H9 (cell line): ENCODE measurements around the gene ENTPD6. TPM values are rescaled to one million over a fixed set of nuclear protein-coding genes. Genes with fewer than 3 reads are reported as not detected.
"Not testable (repeated sequence)": the region's sequence is repeated elsewhere in the genome, so short reads cannot be mapped to it uniquely, and the experiment has no call there.

Source experiments
- DNase-seq: peaks from one replicate; pipeline ENCODE4 v3.0.0-alpha.2; 2017
- H2AFZ ChIP-seq: one replicate; pipeline ENCODE4 v1.6.1; 2013; ENCODE audit warnings: mild to moderate bottlenecking, low read length, control low read depth, moderate library complexity
- H2AK5ac ChIP-seq: 2 replicates; pipeline ENCODE4 v1.6.1; 2013; ENCODE audit warnings: low read length, control low read depth, mixed read lengths; ENCODE audit not compliant: insufficient read length
- H2BK120ac ChIP-seq: one replicate; pipeline ENCODE4 v1.6.1; 2013; ENCODE audit warnings: low read depth, mild to moderate bottlenecking, low read length, control low read depth, inconsistent platforms; ENCODE audit not compliant: poor library complexity, severe bottlenecking
- H2BK12ac ChIP-seq: 2 replicates; pipeline ENCODE4 v1.6.1; 2013; ENCODE audit warnings: low read length, control low read depth, mixed read lengths, low read depth; ENCODE audit not compliant: insufficient read length
- H2BK15ac ChIP-seq: 2 replicates; pipeline ENCODE4 v1.6.1; 2013; ENCODE audit warnings: low read depth, low read length, control low read depth
- H2BK20ac ChIP-seq: one replicate; pipeline ENCODE4 v1.6.1; 2013; ENCODE audit warnings: low read depth, mild to moderate bottlenecking, low read length, control low read depth, inconsistent platforms; ENCODE audit not compliant: poor library complexity, severe bottlenecking
- H2BK5ac ChIP-seq: 2 replicates; pipeline ENCODE4 v1.6.1; 2013; ENCODE audit warnings: low read length, control low read depth, mixed read lengths; ENCODE audit not compliant: insufficient read length
- H3K14ac ChIP-seq: 2 replicates; pipeline ENCODE4 v1.6.1; 2013; ENCODE audit warnings: low read length, control low read depth; ENCODE audit not compliant: insufficient read depth
- H3K18ac ChIP-seq: 2 replicates; pipeline ENCODE4 v1.6.1; 2013; ENCODE audit warnings: low read depth, mild to moderate bottlenecking, mixed read lengths, low read length, control low read depth; ENCODE audit not compliant: insufficient read length
- H3K23ac ChIP-seq: 2 replicates; pipeline ENCODE4 v1.6.1; 2013; ENCODE audit warnings: low read length, control low read depth, mixed read lengths, low read depth; ENCODE audit not compliant: insufficient read length
- H3K23me2 ChIP-seq: 2 replicates; pipeline ENCODE4 v1.6.1; 2013; ENCODE audit warnings: low read depth, mild to moderate bottlenecking, mixed read lengths, low read length, control low read depth; ENCODE audit not compliant: insufficient read length, poor library complexity, severe bottlenecking
- H3K27ac ChIP-seq: 2 replicates; pipeline ENCODE4 v1.5.1; 2013; ENCODE audit warnings: low read length, control low read depth, mixed read lengths, low read depth; ENCODE audit not compliant: insufficient read length
- H3K27me3 ChIP-seq: 2 replicates; pipeline ENCODE4 v1.6.1; 2013; ENCODE audit warnings: low read length, control low read depth, inconsistent platforms; ENCODE audit not compliant: insufficient read depth
- H3K4ac ChIP-seq: 2 replicates; pipeline ENCODE4 v1.6.1; 2013; ENCODE audit warnings: low read depth, mild to moderate bottlenecking, control low read depth, inconsistent platforms, low read length, moderate library complexity
- H3K4me1 ChIP-seq: 2 replicates; pipeline ENCODE4 v1.6.1; 2013; ENCODE audit warnings: low read length, control low read depth, inconsistent platforms; ENCODE audit not compliant: insufficient read depth
- H3K4me2 ChIP-seq: 2 replicates; pipeline ENCODE4 v1.6.1; 2013; ENCODE audit warnings: low read length, control low read depth, mixed read lengths; ENCODE audit not compliant: insufficient read length, insufficient read depth
- H3K56ac ChIP-seq: 2 replicates; pipeline ENCODE4 v1.6.1; 2013; ENCODE audit warnings: low read depth, mild to moderate bottlenecking, mixed read lengths, low read length, control low read depth; ENCODE audit not compliant: insufficient read length
- H3K79me1 ChIP-seq: 2 replicates; pipeline ENCODE4 v1.6.1; 2013; ENCODE audit warnings: low read depth, mild to moderate bottlenecking, moderate library complexity, low read length, control low read depth, inconsistent platforms; ENCODE audit not compliant: insufficient read depth, poor library complexity, severe bottlenecking
- H3K79me2 ChIP-seq: 2 replicates; pipeline ENCODE4 v1.6.1; 2013; ENCODE audit warnings: low read length, control low read depth, inconsistent platforms; ENCODE audit not compliant: insufficient read depth
- H3K9ac ChIP-seq: 2 replicates; pipeline ENCODE4 v1.6.1; 2013; ENCODE audit warnings: low read length, control low read depth, mixed read lengths; ENCODE audit not compliant: insufficient read length; ENCODE audit errors: extremely low read depth
- H3K9me3 ChIP-seq: one replicate; pipeline ENCODE4 v1.6.1; 2013; ENCODE audit warnings: low read depth, low read length, inconsistent platforms; ENCODE audit not compliant: control insufficient read depth
- H3T11ph ChIP-seq: one replicate; pipeline ENCODE4 v1.6.1; 2013; ENCODE audit warnings: mild to moderate bottlenecking, low read length, control low read depth, inconsistent platforms
- H4K20me1 ChIP-seq: one replicate; pipeline ENCODE4 v1.6.1; 2013; ENCODE audit not compliant: control insufficient read depth, insufficient read length, insufficient read depth
- H4K5ac ChIP-seq: 2 replicates; pipeline ENCODE4 v1.6.1; 2013; ENCODE audit warnings: low read depth, mild to moderate bottlenecking, mixed read lengths, low read length, control low read depth; ENCODE audit not compliant: insufficient read length
- H4K8ac ChIP-seq: replicated peaks from 2 replicates; pipeline ENCODE4 v1.6.1; 2013; ENCODE audit warnings: low read length, control low read depth, mixed read lengths, low read depth; ENCODE audit not compliant: insufficient read length
- H4K91ac ChIP-seq: 2 replicates; pipeline ENCODE4 v1.6.1; 2013; ENCODE audit warnings: low read depth, mild to moderate bottlenecking, moderate library complexity, mixed read lengths, low read length, control low read depth; ENCODE audit not compliant: insufficient read length
- H3K27ac Mint-ChIP-seq, 3 experiments: 2 replicates in 2 of 3; 3 replicates in 1 of 3; pipeline ENCODE4 v1.8.0; 2020 to 2021; ENCODE audit warnings: mixed read lengths in 3 of 3, mild to moderate bottlenecking in 1 of 3, moderate library complexity in 1 of 3
- H3K27me3 Mint-ChIP-seq: 2 replicates; pipeline ENCODE4 v1.8.0; 2021; ENCODE audit warnings: low read depth, mild to moderate bottlenecking, moderate library complexity, mixed read lengths
- H3K36me3 Mint-ChIP-seq, 3 experiments: 2 replicates in 2 of 3; 3 replicates in 1 of 3; pipeline ENCODE4 v1.8.0; 2020 to 2021; ENCODE audit warnings: low read depth in 3 of 3, mixed read lengths in 3 of 3; ENCODE audit not compliant: insufficient read depth in 1 of 3
- H3K4me1 Mint-ChIP-seq, 2 experiments: 2 replicates each; pipeline ENCODE4 v1.8.0; 2020; ENCODE audit warnings: mixed read lengths in 2 of 2
- H3K4me3 Mint-ChIP-seq, 2 experiments: 2 replicates in 1 of 2; 3 replicates in 1 of 2; pipeline ENCODE4 v1.8.0; 2020 to 2021; ENCODE audit warnings: mild to moderate bottlenecking in 2 of 2, mixed read lengths in 2 of 2, moderate library complexity in 1 of 2
- H3K9me3 Mint-ChIP-seq, 2 experiments: 2 replicates in 1 of 2; 3 replicates in 1 of 2; pipeline ENCODE4 v1.8.0; 2020; ENCODE audit warnings: mild to moderate bottlenecking in 2 of 2, mixed read lengths in 2 of 2, moderate library complexity in 1 of 2
- WGBS: extraction: QIAGEN DNeasy Blood & Tissue Kit; methylation state at CpG from one replicate; pipeline ENCODE4 v1.1.7; 2013; ENCODE audit warnings: missing lambda C conversion rate, low lambda C conversion rate, mixed read lengths; ENCODE audit not compliant: insufficient read length; ENCODE audit errors: extremely low coverage; 5-methylcytosine and 5-hydroxymethylcytosine counted together
- total RNA-seq: library from RNA; stranded (reverse); gene quantifications from 2 replicates; pipeline ENCODE4 v1.2.1, GENCODE V29; 2021
- TF ChIP-seq, protein P1 (sequence below): fragments of 200-600 bp; sonication (generic); conservative IDR thresholded peaks from 3 replicates; pipeline ENCODE4 v1.8.0; 2021; ENCODE audit warnings: antibody characterized with exemption, mild to moderate bottlenecking

Gene ENTPD6
- total RNA-seq, 1 experiment from 2014 or later: 57.4 TPM

DNA sequence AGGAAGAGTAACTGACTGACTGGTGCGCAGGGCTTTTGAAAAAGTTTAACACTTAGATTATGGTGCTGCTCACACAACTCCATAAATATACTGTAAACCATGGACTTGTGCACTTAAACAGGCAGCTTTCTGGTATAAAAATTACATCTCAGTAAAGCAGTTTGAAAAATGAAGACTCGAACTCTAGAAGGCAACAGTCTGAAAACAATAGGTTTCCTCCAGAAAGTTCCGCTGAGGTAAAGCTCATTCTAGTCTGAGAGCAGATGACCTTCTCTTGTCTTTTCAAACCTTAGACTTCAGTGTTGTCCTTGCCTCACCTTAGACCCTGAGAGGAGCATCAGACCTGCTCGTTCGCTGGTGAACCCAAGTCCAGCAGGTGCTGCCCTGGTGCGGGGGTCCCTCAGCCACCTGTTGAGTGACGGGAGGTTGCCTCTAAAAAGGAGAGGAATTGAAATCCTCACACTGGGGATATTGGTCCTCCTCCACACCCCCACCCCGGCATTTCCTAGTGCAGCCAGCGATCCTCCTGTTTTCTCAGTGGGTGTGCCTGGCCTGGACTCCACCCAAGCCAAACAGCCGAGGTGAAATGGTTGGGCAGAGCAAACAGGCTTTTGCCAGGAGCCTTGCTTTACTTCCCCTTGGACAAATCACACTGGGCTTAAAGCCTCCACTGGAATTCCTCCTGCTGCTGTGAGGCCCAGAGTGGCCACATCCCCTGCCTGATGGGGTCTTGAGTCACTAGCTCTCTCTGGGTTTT, 37.7 kb downstream of the ENTPD6 start:
- H4K91ac ChIP-seq: no peak overlapping the region
- Mint-ChIP-seq H3K36me3 (no peaks in the 10 kb centered on the region), H3K4me3 (no peak overlapping the region), H3K4me1 (peaks cover 16 to 24% of the 10 kb centered on the region in 2 experiments), H3K9me3 (no peaks in the 10 kb centered on the region), H3K27me3 (peaks cover 2% of the 10 kb centered on the region; the same call in 1 of the 2 replicates), H3K27ac (no peak overlapping the region)
- H4K5ac ChIP-seq: no peak overlapping the region
- H3K23me2 ChIP-seq: no peaks in the 10 kb centered on the region
- H2BK15ac ChIP-seq: no peak overlapping the region
- WGBS: no CpG with 5 or more reads among the region's 10 CpGs
- H2AFZ ChIP-seq: no peak overlapping the region
- H3K4ac ChIP-seq: no peak overlapping the region
- H3K9ac ChIP-seq: no peak overlapping the region
- H3K4me1 ChIP-seq: no peaks in the 10 kb centered on the region
- no peaks in the 10 kb centered on the region for H4K20me1 ChIP-seq
- no peaks in the 10 kb centered on the region for H3K79me1 ChIP-seq
- H3K56ac ChIP-seq: no peak overlapping the region
- no peak overlapping the region for H3K14ac ChIP-seq
- no peak overlapping the region for H3T11ph ChIP-seq
- H3K27ac ChIP-seq: no peak overlapping the region
- H2AK5ac ChIP-seq: no peak overlapping the region
- no peak overlapping the region for H2BK12ac ChIP-seq
- no peak overlapping the region for H4K8ac ChIP-seq
- H3K9me3 ChIP-seq: no peaks in the 10 kb centered on the region
- no peak overlapping the region for H2BK5ac ChIP-seq
- no peak overlapping the region for H2BK120ac ChIP-seq
- H3K79me2 ChIP-seq: no peaks in the 10 kb centered on the region
- H2BK20ac ChIP-seq: no peak overlapping the region
- no peak for DNase-seq
- H3K27me3 ChIP-seq: no peaks in the 10 kb centered on the region
- TF ChIP-seq, protein P1, sequence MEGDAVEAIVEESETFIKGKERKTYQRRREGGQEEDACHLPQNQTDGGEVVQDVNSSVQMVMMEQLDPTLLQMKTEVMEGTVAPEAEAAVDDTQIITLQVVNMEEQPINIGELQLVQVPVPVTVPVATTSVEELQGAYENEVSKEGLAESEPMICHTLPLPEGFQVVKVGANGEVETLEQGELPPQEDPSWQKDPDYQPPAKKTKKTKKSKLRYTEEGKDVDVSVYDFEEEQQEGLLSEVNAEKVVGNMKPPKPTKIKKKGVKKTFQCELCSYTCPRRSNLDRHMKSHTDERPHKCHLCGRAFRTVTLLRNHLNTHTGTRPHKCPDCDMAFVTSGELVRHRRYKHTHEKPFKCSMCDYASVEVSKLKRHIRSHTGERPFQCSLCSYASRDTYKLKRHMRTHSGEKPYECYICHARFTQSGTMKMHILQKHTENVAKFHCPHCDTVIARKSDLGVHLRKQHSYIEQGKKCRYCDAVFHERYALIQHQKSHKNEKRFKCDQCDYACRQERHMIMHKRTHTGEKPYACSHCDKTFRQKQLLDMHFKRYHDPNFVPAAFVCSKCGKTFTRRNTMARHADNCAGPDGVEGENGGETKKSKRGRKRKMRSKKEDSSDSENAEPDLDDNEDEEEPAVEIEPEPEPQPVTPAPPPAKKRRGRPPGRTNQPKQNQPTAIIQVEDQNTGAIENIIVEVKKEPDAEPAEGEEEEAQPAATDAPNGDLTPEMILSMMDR: no peak
- no peak overlapping the region for H3K23ac ChIP-seq
- no peak overlapping the region for H3K4me2 ChIP-seq
- no peak overlapping the region for H3K18ac ChIP-seq

DNA sequence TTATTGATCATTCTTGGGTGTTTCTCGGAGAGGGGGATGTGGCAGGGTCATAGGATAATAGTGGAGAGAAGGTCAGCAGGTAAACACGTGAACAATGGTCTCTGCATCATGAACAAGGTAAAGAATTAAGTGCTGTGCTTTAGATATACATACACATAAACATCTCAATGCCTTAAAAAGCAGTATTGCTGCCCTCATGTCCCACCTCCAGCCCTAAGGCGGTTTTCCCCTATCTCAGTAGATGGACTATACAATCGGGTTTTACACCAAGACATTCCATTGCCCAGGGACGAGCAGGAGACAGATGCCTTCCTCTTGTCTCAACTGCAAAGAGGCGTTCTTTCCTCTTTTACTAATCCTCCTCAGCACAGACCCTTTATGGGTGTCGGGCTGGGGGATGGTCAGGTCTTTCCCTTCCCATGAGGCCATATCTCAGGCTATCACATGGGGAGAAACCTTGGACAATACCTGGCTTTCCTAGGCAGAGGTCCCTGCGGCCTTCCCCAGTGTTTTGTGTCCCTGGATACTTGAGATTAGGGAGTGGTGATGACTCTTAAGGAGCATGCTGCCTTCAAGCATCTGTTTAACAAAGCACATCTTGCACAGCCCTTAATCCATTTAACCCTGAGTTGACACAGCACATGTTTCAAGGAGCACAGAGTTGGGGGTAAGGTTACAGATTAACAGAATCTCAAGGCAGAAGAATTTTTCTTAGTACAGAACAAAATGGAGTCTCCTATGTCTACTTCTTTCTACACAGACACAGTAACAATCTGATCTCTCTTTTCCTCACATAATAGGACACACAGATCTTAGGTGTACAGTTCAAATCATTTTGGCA, 38.7 kb downstream of the ENTPD6 start:
- not testable (repeated sequence) for H3K4me2 ChIP-seq, H3K4me3 Mint-ChIP-seq

More for the DNA sequence above, 38.7 kb downstream of the ENTPD6 start:
- not testable (repeated sequence) for H3K27ac Mint-ChIP-seq, H2BK5ac ChIP-seq, H2AFZ ChIP-seq, H2BK20ac ChIP-seq, H2BK12ac ChIP-seq, H3K23me2 ChIP-seq, H3K27me3 ChIP-seq, H3K9ac ChIP-seq, H3K23ac ChIP-seq, H3K18ac ChIP-seq, H3K4ac ChIP-seq, H2BK120ac ChIP-seq, H3K56ac ChIP-seq, H4K91ac ChIP-seq, H3T11ph ChIP-seq, H3K27me3 Mint-ChIP-seq, H3K14ac ChIP-seq, H3K9me3 Mint-ChIP-seq, H2AK5ac ChIP-seq, H3K27ac ChIP-seq, H2BK15ac ChIP-seq, H4K8ac ChIP-seq, H3K4me1 ChIP-seq, H4K5ac ChIP-seq, H3K79me2 ChIP-seq, H3K36me3 Mint-ChIP-seq, DNase-seq, H3K9me3 ChIP-seq, H4K20me1 ChIP-seq, H3K79me1 ChIP-seq
- WGBS: no CpG with 5 or more reads among the region's 8 CpGs
- peaks cover 16 to 24% of the 10 kb centered on the region in 2 experiments for H3K4me1 Mint-ChIP-seq
